Gastrocnemius medialis (tissue), 4 donors: Measurements from ENCODE around the gene CAMSAP2.

Experiments used
- CTCF ChIP-seq, 5 experiments: fragments of 450-650 bp in 3 of 5; fragments of 200-600 bp in 2 of 5; sonication (generic) in 2 of 5; IDR thresholded peaks in 4 of 5; conservative IDR thresholded peaks in 1 of 5; 1 replicate in 4 of 5; 2 replicates in 1 of 5; pipeline ENCODE4 v1.5.1; 2016 to 2019; ENCODE audit warnings: antibody characterized with exemption in 5 of 5, mild to moderate bottlenecking in 3 of 5, moderate library complexity in 3 of 5
- POLR2A ChIP-seq, 2 donors: fragments of 450-650 bp; IDR thresholded peaks; one replicate each; pipeline ENCODE4 v1.6.1; 2017; ENCODE audit warnings: antibody characterized with exemption in 2 of 2, mild to moderate bottlenecking in 2 of 2, moderate library complexity in 2 of 2

GRCh38 chr1:200707116-200707515 lies 31.6 kb upstream of the CAMSAP2 start:
- TF ChIP-seq CTCF (IDR thresholded peaks at IDR 0.05 in 4 of 5, conservative IDR thresholded peaks at IDR 0.05 in 1 of 5) (no peak), POLR2A (IDR thresholded peaks at IDR 0.05) (no peak)
